A673 (cell line): ENCODE data around the gene PARVA. TPM values are rescaled to one million over a fixed set of nuclear protein-coding genes. Genes with fewer than 3 reads are reported as not detected.

Experiments
- BruUV-seq: library from RNA; stranded (reverse); fragments of 400-500 nt; replicated peaks from 2 replicates; lab custom pipeline; 2021; lab: Mats Ljungman, UMichigan
- CTCF ChIA-PET: fragments of 300-600 bp; sonication (Branson Sonifier 250); formaldehyde crosslinking; loops from one replicate; lab custom pipeline; 2022; ENCODE audit warnings: antibody characterized with exemption; lab: Charles Lee
- POLR2A ChIA-PET: fragments of 300-600 bp; sonication (Branson Sonifier 250); formaldehyde crosslinking; loops from one replicate; lab custom pipeline; 2022; ENCODE audit warnings: antibody characterized with exemption; ENCODE audit not compliant: low non-redundant PET; lab: Charles Lee
- DNase-seq: peaks from one replicate; pipeline ENCODE4 v3.0.0-alpha.2; 2015; ENCODE audit warnings: low spot score
- H3K27ac ChIP-seq: fragments of 200-600 bp; sonication (generic); 2 replicates; pipeline ENCODE4 v1.5.1; 2016; ENCODE audit warnings: mixed run types, low read depth, mild to moderate bottlenecking, mixed read lengths, antibody characterized with exemption, low read length; ENCODE audit not compliant: poor library complexity, severe bottlenecking
- H3K27me3 ChIP-seq: fragments of 200-600 bp; sonication (generic); replicated peaks from 2 replicates; pipeline ENCODE4 v1.6.1; 2017; ENCODE audit warnings: mixed run types, low read depth, mild to moderate bottlenecking, mixed read lengths, antibody characterized with exemption, low read length; ENCODE audit not compliant: insufficient read depth, poor library complexity
- H3K36me3 ChIP-seq: fragments of 200-600 bp; sonication (generic); 2 replicates; pipeline ENCODE4 v1.6.1; 2016; ENCODE audit warnings: mixed run types, mild to moderate bottlenecking, mixed read lengths, antibody characterized with exemption, low read length; ENCODE audit not compliant: insufficient read depth, poor library complexity, severe bottlenecking
- H3K4me1 ChIP-seq: fragments of 200-600 bp; sonication (generic); 2 replicates; pipeline ENCODE4 v1.6.1; 2017; ENCODE audit warnings: mixed run types, mild to moderate bottlenecking, mixed read lengths, antibody characterized with exemption, low read length; ENCODE audit not compliant: insufficient read depth, poor library complexity, severe bottlenecking
- H3K4me3 ChIP-seq: fragments of 200-600 bp; sonication (generic); 2 replicates; pipeline ENCODE4 v1.5.1; 2016; ENCODE audit warnings: low read depth, mixed run types, mild to moderate bottlenecking, mixed read lengths, low read length; ENCODE audit not compliant: poor library complexity, severe bottlenecking
- H3K9me3 ChIP-seq: fragments of 200-600 bp; sonication (generic); 2 replicates; pipeline ENCODE4 v1.6.1; 2016; ENCODE audit warnings: mixed run types, low read depth, mild to moderate bottlenecking, mixed read lengths, antibody characterized with exemption, low read length; ENCODE audit not compliant: poor library complexity, severe bottlenecking
- EZH2 ChIP-seq: fragments of 200-600 bp; sonication (generic); IDR thresholded peaks from 2 replicates; pipeline ENCODE4 v1.6.1; 2017; ENCODE audit warnings: borderline replicate concordance, low read depth, mild to moderate bottlenecking, mixed read lengths, antibody characterized with exemption, low read length; ENCODE audit not compliant: poor library complexity, severe bottlenecking
- intact Hi-C: fragments of 100-400 bp; cut with micrococcal nuclease; formaldehyde crosslinking; loops from one replicate; pipeline ENCODE4 v1.10.0; 2022; ENCODE audit not compliant: unreplicated experiment
- total RNA-seq: library from RNA; stranded (reverse); gene quantifications from 2 replicates; pipeline ENCODE4 v1.2.3, GENCODE V29; 2021
- TF ChIP-seq, protein P1 (sequence below): fragments of 300-800, 200-600 bp; sonication (generic); conservative IDR thresholded peaks from 2 replicates; pipeline ENCODE4 v1.5.1; 2017; ENCODE audit warnings: low read depth, mild to moderate bottlenecking, antibody characterized with exemption, low read length, moderate library complexity, mixed read lengths

PARVA gene
- total RNA-seq, 1 experiment from 2014 or later: 15.2 TPM

DNA sequence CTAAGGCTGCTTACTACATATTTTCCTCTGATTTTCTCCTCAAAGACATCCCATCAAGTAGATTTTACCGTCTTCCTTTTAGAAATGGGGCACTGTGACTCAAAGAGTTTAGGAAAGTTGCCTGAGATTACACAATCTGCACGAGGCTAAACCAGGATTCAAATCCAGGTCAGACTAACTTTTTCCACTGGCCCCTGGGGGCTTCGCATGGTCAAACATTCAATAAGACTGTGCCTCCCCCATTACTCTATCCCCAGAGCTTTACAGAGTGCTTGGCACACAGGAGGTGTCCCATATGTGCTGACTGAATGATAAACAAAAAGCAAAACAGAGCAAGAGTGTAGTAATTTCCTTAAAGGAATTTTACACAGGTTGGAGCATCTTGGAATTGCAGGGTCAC lies 178.8 kb downstream of the PARVA start:
- peaks cover 8% of the 10 kb centered on the region for H3K9me3 ChIP-seq
- H3K4me1 ChIP-seq: no peaks in the 10 kb centered on the region
- ChIA-PET POLR2A (no interaction called here), CTCF (no interaction called here)
- intact Hi-C loops: no loop called here
- BruUV-seq: no TSS peak
- no peak overlapping the region for H3K27ac ChIP-seq
- no peak for DNase-seq
- no peaks in the 10 kb centered on the region for H3K36me3 ChIP-seq
- TF ChIP-seq EZH2: no peak
- TF ChIP-seq, protein P1, sequence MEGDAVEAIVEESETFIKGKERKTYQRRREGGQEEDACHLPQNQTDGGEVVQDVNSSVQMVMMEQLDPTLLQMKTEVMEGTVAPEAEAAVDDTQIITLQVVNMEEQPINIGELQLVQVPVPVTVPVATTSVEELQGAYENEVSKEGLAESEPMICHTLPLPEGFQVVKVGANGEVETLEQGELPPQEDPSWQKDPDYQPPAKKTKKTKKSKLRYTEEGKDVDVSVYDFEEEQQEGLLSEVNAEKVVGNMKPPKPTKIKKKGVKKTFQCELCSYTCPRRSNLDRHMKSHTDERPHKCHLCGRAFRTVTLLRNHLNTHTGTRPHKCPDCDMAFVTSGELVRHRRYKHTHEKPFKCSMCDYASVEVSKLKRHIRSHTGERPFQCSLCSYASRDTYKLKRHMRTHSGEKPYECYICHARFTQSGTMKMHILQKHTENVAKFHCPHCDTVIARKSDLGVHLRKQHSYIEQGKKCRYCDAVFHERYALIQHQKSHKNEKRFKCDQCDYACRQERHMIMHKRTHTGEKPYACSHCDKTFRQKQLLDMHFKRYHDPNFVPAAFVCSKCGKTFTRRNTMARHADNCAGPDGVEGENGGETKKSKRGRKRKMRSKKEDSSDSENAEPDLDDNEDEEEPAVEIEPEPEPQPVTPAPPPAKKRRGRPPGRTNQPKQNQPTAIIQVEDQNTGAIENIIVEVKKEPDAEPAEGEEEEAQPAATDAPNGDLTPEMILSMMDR: no peak
- H3K27me3 ChIP-seq: no peaks in the 10 kb centered on the region
- H3K4me3 ChIP-seq: no peak overlapping the region

DNA sequence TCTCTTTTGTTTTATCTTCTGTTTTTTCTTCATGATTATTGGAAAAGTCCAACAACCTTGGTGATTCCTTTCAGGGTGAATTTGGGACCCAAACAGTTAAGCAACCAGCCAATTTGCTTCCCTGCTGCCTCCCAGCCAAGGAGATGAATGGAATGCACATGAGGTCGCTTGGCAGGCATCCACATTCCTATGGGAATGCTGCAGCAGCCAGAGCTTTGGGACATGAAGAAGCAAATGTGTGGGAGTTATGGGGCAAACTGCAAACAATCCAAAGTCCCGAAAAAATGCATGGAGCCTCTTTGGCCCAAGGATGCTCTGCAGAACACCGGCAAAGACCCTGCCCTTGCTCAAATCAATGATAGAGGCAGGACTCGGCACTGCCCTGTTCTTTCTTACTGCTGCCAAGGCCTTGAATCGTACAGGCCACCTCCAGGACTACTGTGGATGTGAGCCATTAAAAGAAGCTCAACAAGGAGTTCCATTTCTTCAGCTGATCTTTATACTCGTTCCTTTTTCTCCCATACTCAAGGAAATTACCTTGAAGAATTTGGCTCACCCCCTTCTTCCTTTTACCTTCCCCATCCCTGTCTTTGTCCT lies 179.5 kb downstream of the PARVA start:
- TF ChIP-seq, protein P1: no peak
- no peak for TF ChIP-seq EZH2
- intact Hi-C loops: no loop called here
- no peaks in the 10 kb centered on the region for H3K36me3 ChIP-seq
- no peak overlapping the region for H3K4me3 ChIP-seq
- H3K9me3 ChIP-seq: peaks cover 8% of the 10 kb centered on the region
- H3K27ac ChIP-seq: no peak overlapping the region
- BruUV-seq: no TSS peak
- no peaks in the 10 kb centered on the region for H3K4me1 ChIP-seq
- no peaks in the 10 kb centered on the region for H3K27me3 ChIP-seq
- ChIA-PET POLR2A (no interaction called here), CTCF (no interaction called here)
- DNase-seq: peak; percentile 28

DNA sequence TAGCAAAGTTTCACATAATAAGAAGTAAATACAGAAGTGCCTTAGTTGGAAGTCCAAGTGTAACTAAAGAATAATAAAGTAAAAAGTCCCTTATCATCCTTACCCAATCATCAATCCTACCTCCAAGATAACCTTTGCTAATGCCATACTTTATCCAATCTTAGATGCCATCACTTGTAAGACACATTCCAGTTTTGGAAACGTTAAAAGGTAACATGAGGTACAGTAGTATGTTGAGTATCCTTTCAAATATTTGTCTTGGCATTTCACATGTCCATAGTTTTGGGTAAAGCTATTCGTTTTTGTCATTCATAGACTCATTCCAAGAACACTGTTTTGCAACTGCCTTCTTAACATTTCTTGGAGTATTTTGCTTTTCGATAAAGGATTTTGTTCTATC lies 181.6 kb downstream of the PARVA start:
- Histone ChIP-seq H3K9me3 (peaks cover 5% of the 10 kb centered on the region), H3K27me3 (no peaks in the 10 kb centered on the region), H3K4me1 (no peaks in the 10 kb centered on the region), H3K27ac (no peak overlapping the region), H3K36me3 (no peaks in the 10 kb centered on the region), H3K4me3 (no peak overlapping the region)
- ChIA-PET POLR2A (no interaction called here), CTCF (no interaction called here)
- no peak for DNase-seq
- no TSS peak for BruUV-seq
- no peak for TF ChIP-seq EZH2
- TF ChIP-seq, protein P1: no peak
- intact Hi-C loops: no loop called here
